T-helper 2 cell treated with Interferon-gamma antibody and Interleukin-4, amounts not matched to agents 100 ng/mL and 5 ng/mL, for 36 hours (primary cell): ENCODE data around the gene LONRF3. TPM values are rescaled to one million over a fixed set of nuclear protein-coding genes. Genes with fewer than 3 reads are reported as not detected.
"Not testable (repeated sequence)": the region's sequence is repeated elsewhere in the genome, so short reads cannot be mapped to it uniquely, and the experiment has no call there.

ENCODE experiments used
- intact Hi-C: fragments of 100-400 bp; cut with micrococcal nuclease; formaldehyde crosslinking; loops from one replicate; pipeline ENCODE4 v1.15.1; 2023
- total RNA-seq: library from RNA; stranded (reverse); gene quantifications from 2 replicates; pipeline ENCODE4 v1.2.3, GENCODE V29; 2022

Gene LONRF3
- total RNA-seq, 1 donor from 2014 or later = not detected

DNA sequence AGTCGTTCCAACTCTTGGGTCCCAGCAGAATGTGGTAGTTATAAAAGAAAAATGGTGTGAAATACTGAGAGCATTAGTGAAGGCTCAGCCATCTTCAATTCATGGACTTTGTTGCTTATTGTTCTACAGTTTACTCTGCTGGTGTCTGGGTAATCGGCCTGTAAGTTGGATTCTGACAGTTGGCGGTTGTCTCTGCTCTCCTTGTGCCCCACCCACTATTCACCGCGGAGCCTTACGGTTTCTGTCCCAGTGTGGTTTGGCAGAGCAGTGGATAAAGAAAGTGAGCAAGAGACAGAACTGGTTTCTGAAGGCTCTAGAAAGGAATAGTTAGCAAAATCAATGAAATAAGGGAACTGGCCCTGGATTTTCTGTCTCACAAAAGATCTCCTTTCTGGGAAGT lies 9.1 kb downstream of the LONRF3 start:
- intact Hi-C loops = no loop called here

DNA sequence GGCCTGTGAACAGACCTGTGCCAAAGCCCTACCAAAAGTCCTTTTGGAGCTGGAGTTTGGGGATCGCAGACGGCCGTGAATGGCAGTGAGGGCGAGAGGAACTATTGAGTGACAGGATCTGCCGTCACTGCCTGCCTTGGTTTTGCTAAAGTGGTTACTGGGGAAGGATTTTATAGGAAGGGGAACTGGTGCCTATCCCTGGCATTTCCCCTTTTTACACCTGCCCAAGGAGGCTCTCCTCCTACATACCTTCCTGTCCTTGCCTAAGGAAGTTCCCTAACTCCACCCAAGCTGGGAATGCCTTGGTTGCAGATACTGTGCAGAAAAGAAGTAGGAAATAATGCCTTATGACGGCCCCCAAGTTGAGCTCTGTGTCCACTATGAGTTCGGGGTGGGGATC lies 14.5 kb downstream of the LONRF3 start:
- intact Hi-C loops = no loop called here

GRCh38 chrX:118989886-118990285 lies 15.5 kb downstream of the LONRF3 start:
- intact Hi-C loops = no loop called here

GRCh38 chrX:118990512-118991227 lies 16.3 kb downstream of the LONRF3 start:
- intact Hi-C loops = no loop called here

DNA sequence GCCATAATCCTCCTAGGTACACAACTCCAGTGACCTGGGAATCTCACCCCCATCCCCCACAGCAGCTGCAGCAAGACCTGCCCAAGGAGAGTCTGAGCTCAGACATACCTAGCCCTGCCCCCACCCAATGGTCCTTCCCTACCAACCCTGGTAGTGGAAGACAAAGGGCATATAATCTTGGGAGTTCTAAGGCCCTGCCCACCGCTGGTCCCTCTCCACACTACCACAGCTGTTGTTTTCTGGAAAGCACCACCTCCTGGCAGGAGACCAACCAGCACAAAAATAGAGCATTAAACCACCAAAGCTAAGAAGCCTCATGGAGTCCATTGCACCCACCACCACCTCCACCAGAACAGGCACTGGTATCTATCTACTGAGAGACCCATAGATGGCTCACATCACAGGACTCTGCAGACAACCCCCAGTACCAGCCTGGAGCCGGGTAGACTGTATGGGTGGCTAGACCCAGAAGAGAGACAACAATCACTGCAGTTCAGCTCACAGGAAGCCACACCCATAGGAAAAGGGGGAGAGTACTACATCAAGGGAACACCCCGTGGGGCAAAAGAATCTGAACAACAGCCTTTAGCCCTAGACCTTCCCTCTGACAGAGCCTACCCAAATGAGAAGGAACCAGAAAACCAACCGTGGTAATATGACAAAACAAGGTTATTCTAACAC lies 18.2 kb downstream of the LONRF3 start:
- intact Hi-C loops = not testable (repeated sequence)

DNA sequence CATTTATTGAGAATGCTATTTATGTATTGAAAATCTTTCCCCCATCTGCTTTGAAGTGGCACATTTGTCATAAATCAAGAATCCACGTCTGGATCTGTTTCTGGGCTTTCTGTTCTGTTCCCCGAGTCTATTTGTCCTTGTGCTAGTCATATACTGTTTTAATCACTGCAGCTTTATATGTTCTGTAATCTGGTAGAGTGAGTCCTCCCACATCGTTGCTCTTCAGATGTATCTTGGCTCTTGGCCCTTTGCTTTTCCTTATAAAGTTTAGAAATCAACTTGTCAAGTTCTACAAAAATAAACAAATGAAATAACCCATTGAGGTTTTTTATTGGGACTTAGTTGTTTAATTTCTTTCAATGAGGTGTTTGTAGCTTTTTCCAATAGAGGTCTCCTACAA lies 29.0 kb downstream of the LONRF3 start:
- intact Hi-C loops = no loop called here

GRCh38 chrX:119004920-119005524 lies 30.6 kb downstream of the LONRF3 start:
- intact Hi-C loops = no loop called here

DNA sequence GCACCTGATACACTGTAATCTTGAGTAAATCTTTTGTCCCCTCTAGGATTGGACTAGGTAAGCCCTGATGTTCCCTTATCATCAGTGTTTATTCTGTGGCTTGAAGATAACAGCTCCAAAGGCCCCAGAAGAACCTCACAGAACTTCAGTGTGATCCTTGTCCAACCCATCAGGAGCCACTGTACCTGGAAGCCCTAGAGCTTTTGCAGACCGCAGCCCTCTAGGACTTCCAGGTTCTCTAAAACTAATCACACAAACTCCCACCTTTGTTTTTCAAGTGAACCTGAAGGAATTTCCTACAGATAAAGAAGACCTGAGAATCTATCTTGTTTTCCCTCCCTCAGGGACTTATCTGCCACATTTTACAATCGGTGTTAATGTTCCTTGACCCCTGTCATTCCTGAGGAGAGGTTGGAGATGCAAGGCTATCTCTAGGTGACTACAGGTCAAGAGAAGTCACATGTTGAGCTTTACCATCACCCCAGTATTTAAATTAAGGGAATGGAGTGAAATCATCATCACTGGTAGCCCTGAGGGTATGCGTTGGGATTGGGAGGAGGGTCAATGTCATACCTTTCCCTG lies 32.9 kb downstream of the LONRF3 start:
- intact Hi-C loops = no loop called here

- intact Hi-C loops = loop anchor here (1.0 kb wide), 1 partner anchor 161 kb away; no protein-coding TSS in a partner anchor
These were observed 33.8 kb downstream of the LONRF3 start for GRCh38 chrX:119008110-119008744.

DNA sequence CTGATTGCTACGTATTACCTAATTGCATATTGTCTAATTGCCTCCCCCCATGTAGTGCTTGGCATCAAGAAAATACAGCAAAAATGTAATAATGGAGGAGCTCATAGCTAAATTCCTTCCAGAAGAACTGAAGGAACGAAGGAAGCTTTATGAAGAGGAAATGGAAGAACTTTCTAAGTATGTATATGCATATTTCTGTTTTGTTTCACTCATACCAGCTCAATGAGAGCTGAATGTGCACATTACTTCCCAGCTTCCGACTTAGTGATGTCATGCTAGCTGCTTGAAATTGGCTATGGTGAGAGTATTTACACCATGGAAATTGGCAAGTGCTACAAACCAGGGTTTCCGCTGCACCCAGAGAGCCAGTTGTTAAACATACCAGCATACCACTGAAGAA lies 34.7 kb downstream of the LONRF3 start:
- intact Hi-C loops = no loop called here

GRCh38 chrX:119010491-119010890 lies 36.1 kb downstream of the LONRF3 start:
- intact Hi-C loops = no loop called here

DNA sequence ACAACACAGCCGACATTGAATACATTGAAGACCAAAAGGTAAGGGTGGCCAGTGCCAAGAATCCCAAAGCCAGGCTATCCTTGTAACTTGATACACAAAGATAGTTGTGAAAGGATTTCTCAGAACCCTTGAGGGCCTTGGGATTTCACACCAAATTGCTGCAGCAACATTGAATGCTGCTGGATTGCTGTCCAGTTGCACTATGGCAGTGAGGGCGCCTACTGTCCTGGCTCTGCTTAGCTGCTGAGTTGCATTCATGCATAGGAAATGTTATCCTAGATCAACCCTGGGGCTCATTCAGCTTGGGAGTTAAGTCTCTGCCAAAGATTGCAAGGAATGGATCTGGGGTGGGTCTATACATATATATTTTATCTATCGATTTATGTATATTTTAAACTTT lies 38.7 kb downstream of the LONRF3 start:
- intact Hi-C loops = no loop called here

DNA sequence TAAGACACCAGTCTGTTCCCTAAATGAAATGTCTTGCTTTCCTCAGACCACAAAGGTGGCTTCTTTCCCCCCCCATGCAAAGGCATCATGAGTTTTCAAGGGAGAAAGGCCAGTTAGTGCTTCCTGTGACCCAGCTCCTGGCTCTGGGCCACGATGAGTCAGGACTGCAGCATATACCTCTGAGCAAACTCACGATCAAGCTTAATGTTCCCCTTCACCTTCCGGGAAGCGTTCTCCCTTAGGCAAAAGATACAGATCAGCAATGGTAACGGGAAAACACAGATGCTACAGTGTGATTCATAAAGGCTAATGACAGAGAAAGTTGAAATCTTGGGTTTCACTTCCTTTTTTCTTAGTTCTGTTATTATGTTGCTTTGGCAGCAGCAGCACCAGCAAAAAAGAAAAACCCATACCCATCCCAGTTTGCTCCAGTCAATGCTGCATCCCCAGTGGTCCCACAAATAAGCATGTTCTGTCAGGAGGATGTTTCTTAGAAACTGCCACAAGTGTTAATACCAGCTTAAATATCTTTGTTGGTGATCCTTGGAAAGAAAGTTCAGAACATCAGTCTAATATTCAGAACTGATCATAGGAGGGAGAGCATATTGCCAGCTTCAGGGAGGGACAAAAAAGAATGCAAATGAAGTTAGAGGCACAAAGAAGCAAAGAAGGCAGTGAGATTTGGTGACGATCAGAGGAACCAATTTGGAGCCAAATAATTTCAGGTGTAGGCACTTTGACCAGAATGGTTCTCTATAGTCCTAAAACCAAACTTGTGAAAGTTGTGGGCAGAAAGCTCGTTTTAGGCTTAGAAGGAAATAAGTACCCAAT lies 41.2 kb downstream of the LONRF3 start:
- intact Hi-C loops = no loop called here

DNA sequence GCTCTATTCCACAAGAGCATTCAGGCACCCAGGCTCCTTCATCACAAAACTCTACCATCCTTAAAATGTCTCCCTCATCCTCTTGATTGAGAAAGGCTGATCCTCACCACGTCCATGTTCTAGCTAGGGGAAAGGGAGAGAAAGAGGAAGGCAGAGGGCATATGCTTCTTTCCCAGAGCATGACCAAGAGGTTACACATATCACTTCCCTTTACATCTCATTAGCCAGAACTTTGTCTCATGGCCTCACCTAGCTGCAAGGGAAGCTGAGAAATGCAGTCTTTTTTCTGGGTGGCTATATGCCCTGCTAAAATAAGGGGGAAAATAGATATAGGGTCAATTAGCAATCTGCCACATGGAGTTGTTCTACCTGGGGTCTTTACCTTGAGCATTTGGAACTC lies 42.7 kb downstream of the LONRF3 start:
- intact Hi-C loops = no loop called here

GRCh38 chrX:119025900-119026299 lies 51.5 kb downstream of the LONRF3 start:
- intact Hi-C loops = no loop called here

- intact Hi-C loops = not testable (repeated sequence)
These were observed 51.9 kb downstream of the LONRF3 start for GRCh38 chrX:119026344-119026743.

DNA sequence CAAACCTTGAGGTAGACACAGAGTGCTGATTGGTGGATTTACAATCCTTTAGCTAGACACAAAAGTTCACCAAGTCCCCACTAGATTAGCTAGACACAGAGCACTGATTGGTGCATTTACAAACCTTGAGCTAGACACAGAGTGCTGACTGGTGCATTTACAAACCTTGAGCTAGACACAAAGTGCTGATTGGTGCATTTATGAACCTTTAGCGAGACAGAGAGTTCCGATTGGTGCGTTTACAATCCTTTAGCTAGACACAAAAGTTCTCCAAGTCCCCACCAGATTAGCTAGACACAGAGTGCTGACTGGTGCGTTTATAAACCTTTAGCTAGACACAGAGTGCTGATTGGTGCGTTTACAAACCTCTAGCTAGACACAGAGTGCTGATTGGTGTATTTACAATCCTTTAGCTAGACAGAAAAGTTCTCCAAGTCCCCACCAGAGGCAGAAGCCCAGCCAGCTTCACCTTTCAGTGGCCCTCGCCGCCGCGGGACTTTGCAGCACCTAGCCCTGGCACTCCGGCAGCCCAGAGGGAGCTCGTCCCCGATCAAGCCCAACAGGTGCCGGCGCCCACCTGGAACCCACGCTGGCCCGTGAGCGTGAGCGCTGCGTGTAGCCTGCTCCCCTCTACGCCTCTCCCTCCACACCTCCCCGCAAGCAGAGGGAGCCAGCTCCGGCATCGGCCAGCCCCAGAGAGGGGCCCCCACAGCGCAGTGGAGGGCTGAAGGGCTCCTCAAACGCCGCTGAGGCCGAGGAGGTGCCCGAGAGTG lies 53.7 kb downstream of the LONRF3 start:
- intact Hi-C loops = not testable (repeated sequence)

DNA sequence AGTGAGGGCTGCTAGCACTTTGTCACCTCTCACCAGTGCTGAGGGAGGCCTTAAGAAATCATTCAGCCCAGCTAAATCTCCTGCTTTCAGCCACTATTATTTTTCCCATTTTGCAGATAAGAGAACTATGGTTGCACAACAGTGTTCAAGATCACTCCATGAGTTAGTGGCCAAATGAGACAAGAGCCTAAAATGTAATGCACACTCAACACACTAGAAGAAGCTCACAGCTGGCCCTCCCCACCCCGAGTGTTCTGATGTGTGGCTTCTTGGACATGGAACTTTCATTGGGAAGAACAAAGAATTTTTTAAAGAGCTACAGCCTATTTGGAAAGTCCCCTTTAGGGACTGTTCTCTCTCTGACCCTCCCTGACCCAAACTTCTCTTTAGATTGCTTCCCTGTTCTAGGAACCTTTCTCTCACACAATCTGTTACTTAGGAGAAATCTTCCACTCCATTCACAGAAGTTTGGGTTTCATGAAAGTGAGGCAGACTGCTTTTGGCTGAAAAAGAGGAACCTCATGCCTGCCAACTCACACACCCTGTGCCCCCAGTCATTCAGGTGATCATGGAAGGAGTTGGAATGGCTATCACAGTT lies 54.4 kb downstream of the LONRF3 start:
- intact Hi-C loops = no loop called here

DNA sequence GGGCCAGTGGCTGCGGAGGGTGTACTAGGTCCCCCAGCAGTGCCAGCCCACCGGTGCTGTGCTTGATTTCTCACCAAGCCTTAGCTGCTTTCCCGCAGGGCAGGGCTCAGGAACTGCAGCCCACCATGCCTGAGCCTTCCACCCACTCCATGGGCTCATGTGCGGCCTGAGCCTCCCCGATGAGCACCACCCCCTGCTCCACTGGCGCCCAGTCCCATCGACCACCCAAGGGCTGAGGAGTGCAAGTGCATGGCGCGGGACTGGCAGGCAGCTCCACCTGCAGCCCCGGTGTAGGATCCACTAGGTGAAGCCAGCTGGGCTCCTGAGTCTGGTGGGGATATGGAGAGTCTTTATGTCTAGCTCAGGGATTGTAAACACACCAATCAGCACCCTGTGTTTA lies 55.2 kb downstream of the LONRF3 start:
- intact Hi-C loops = not testable (repeated sequence)

GRCh38 chrX:119030990-119031389 lies 56.6 kb downstream of the LONRF3 start:
- intact Hi-C loops = no loop called here
